Skeletal muscle satellite cell (primary cell): ENCODE results near the gene POLR3GL.

Experiments used
- H3K27me3 ChIP-seq: 2 replicates; pipeline ENCODE4 v1.7.0; 2013; ENCODE audit warnings: low read length; ENCODE audit not compliant: control insufficient read depth, insufficient read depth
- H3K36me3 ChIP-seq: 2 replicates; pipeline ENCODE4 v1.7.0; 2013; ENCODE audit warnings: mild to moderate bottlenecking, control low read depth, low read length; ENCODE audit not compliant: insufficient read depth
- H3K4me1 ChIP-seq: 2 replicates; pipeline ENCODE4 v1.7.0; 2013; ENCODE audit warnings: low read length; ENCODE audit not compliant: control insufficient read depth, insufficient read depth
- H3K4me2 ChIP-seq: 2 replicates; pipeline ENCODE4 v1.7.0; 2013; ENCODE audit warnings: mild to moderate bottlenecking, low read length
- H3K4me3 ChIP-seq: 2 replicates; pipeline ENCODE4 v1.7.0; 2013; ENCODE audit warnings: low read length
- H3K9ac ChIP-seq: 2 replicates; pipeline ENCODE4 v1.7.0; 2013; ENCODE audit warnings: mild to moderate bottlenecking, low read depth, low read length, moderate library complexity
- H3K9me3 ChIP-seq: replicated peaks from 2 replicates; pipeline ENCODE4 v1.7.0; 2013; ENCODE audit warnings: mild to moderate bottlenecking, control low read depth, low read length

Gene POLR3GL

DNA sequence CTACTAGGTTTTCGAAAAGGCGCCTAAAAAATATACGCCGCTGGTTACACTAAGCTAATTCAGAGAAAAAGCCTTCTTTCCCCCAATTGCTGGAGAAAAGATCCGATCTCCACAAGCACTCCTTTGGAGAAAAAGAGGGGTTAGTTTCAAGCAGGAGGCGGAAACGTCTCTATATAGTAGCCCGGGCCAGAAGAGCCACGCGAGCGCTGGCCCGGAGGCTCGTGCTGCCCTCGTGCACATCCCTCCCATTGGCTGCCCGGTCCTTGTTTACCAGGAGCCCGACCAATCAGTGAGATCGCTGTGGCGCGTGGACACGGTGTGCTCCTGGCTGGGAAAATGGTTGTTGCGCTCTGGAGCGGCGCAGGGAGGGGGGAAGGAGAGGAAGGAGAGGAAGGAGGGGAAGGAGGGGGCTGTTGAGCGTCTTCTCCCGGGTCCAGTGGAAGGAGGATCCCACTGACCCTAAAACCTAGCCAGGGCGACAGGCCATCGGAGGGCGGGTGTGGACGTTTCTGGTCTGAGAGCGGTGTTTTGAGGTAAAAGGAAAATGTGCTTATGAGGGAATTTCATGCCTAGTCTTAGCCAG is 32.0 kb downstream of the POLR3GL start, which contains the start of gene TXNIP:
TXNIP (minus strand) TSS at position 147 of the 583 bp plus-strand sequence. CDS start 313 bp downstream, outside the sequence.
- Histone ChIP-seq H3K4me3 (peak within 1 kb of the TSS; percentile 97), H3K27me3 (no peaks in the 10 kb centered on the region), H3K4me2 (peak within 1 kb of the TSS; percentile 92), H3K9ac (peak within 1 kb of the TSS; percentile 92), H3K36me3 (peaks cover 31% of the 10 kb centered on the region), H3K9me3 (no peaks in the 10 kb centered on the region), H3K4me1 (peaks cover 47% of the 10 kb centered on the region)

DNA sequence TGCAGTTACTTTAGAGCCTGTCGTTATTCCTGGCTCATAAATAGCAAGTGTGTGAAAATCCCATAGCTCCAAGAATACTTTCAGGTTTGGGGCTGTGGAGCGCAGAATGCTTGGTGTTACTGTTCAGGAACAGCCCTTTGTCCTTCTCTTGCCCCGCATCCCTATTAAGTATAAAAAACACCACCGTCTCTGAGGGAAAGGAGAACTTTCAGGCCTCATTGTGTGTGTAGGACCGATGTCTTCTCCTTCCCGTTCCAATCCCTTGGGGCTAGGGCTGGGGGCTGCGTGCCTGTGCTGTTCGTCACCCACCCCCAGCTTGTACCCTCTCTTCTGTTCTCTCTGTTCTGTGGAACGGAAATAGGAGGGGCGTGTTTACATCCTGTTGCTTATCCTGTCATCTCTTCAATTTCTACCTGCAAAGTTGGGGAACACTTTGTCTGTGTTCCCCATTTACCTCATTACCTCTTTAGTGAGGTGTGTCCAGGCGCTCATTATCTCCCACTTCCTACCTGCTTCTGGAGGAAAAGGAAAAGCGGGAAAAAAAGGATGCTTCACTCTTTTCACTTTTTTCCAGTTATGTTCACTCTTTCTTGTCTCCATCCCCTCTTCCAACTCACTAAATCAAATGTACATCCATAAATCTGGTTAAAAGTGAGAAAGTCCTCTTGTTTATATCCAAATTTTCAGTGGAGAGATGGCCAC is 32.7 kb downstream of the POLR3GL start:
- H3K36me3 ChIP-seq = peaks cover 27% of the 10 kb centered on the region
- H3K4me3 ChIP-seq = peak overlapping the region; percentile 97
- peak overlapping the region; percentile 82 for H3K9ac ChIP-seq
- no peaks in the 10 kb centered on the region for H3K9me3 ChIP-seq
- H3K4me2 ChIP-seq = peak overlapping the region; percentile 92
- H3K4me1 ChIP-seq = peaks cover 47% of the 10 kb centered on the region
- H3K27me3 ChIP-seq = no peaks in the 10 kb centered on the region

DNA sequence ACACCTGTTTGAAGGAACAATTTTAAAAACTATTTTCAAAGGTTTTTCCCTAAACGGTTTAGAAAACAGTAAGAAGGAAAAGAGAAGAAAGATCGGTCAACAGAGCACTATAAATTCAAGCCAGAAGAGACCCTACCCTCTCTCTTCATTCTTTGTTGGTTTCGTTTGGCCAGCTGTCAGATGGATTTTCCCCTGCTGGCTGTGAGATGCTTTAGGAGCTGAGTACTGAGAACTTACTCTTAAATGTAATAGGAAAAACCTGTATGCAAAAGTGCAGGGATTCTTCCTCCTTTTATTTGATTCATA is 33.2 kb downstream of the POLR3GL start:
- Histone ChIP-seq H3K4me3 (peak overlapping the region; percentile 97), H3K27me3 (no peaks in the 10 kb centered on the region), H3K9ac (no peak overlapping the region), H3K36me3 (peaks cover 22% of the 10 kb centered on the region), H3K4me1 (peaks cover 44% of the 10 kb centered on the region), H3K9me3 (no peaks in the 10 kb centered on the region), H3K4me2 (peak overlapping the region; percentile 92)

DNA sequence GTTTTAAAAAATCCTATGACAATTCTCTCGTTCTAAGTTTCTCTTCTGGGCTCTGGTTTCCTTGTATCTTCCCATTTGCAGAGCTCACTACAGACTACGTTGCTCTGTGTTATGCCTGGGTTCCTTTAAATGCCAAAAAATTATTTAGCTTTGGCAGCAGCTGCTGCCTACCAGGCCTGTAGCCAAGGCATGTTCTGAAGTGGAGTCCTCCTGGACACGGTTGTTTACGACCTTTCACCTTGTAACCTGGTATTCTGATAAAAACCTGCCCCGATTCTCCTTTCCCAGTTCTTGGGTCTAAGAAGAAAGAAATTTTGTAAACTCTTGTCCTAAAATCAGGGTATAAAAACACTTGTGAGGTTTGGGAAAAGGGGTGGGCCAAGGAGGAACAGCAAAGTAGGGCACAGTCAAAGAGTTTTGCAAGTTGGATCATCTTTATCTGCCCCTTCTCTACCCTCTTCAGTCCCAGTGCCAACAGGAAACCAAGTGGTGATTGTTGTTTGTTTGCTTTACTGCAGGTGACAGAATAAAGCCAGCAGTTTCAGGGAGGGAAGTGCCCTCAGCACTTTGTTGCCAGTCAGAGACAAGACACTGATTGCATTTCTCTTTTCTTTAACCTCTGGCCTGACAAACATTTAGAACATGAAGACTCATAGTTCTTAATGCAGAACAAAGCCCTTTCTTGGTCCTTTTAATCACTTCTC is 35.0 kb downstream of the POLR3GL start:
- Histone ChIP-seq H3K9me3 (no peaks in the 10 kb centered on the region), H3K27me3 (no peaks in the 10 kb centered on the region), H3K9ac (no peak overlapping the region), H3K4me2 (no peak overlapping the region), H3K4me1 (peaks cover 30% of the 10 kb centered on the region), H3K36me3 (peaks cover 5% of the 10 kb centered on the region), H3K4me3 (no peak overlapping the region)

- Histone ChIP-seq H3K9me3 (no peaks in the 10 kb centered on the region), H3K4me1 (peaks cover 29% of the 10 kb centered on the region), H3K9ac (no peak overlapping the region), H3K36me3 (no peaks in the 10 kb centered on the region), H3K4me3 (no peak overlapping the region), H3K27me3 (no peaks in the 10 kb centered on the region), H3K4me2 (no peak overlapping the region)
These were observed 37.2 kb downstream of the POLR3GL start for GRCh38 chr1:146001709-146002108.

DNA sequence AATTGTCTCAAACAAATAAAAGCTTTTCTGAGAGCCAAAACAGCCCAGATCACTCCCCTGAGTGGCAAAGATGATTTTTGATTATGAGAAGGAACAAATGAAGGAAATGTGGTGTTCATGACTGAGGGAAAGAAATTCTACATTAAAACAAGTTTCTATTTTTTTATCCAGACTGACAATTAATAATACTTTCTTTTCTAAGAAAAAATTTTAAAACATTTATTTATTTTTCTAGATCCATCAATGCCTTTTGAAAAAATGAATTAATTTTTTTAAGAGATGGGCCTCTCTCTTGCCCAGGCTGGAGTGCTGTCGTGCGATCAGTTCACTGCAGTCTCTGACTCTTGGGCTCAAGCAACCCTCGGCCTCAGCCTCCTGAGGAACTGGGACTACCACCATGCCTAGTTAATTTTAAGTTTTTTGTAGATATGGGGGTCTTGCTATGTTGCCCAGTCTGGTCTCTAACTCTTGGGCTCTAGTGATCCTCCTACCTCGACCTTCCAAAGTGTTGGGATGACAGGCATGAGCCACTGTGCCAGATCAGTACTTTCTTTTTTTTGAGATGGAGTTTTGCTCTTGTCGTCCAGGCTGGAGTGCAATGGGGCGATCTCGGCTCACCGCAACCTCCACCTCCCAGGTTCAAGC is 43.1 kb downstream of the POLR3GL start:
- Histone ChIP-seq H3K4me2 (no peak overlapping the region), H3K4me3 (no peak overlapping the region), H3K9ac (no peak overlapping the region), H3K36me3 (no peaks in the 10 kb centered on the region), H3K4me1 (peaks cover 10% of the 10 kb centered on the region), H3K27me3 (no peaks in the 10 kb centered on the region), H3K9me3 (no peaks in the 10 kb centered on the region)

DNA sequence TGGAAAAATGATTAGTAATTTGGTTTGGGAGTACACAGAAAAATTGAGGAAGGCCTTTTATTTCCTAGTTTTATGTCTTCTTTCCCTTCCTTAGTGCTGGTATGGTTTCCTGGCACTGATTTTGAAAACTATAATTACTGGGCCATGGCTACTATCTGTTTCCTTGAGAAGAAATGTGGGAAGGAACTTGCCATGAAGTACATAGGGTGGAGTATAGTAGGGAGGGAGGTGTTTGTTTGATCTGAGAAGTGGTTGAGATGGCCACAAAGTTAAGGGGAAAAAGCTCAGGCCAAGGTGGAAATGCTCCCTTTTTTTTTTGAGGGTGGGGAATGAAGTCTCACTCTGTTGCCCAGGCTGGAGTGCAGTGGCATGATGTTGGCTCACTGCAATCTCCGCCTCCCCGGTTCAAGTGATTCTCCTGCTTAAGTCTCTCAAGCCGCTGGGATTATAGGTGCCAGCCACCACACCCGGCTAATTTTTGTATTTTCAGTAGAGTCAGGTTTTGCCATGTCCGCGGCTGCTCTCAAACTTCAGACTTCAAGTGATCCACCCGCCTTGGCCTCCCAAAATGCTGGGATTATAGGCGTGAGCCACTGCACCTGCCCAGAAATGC is 45.7 kb downstream of the POLR3GL start:
- H3K4me3 ChIP-seq = no peak overlapping the region
- H3K9me3 ChIP-seq = no peaks in the 10 kb centered on the region
- no peaks in the 10 kb centered on the region for H3K36me3 ChIP-seq
- no peaks in the 10 kb centered on the region for H3K27me3 ChIP-seq
- H3K4me1 ChIP-seq = peaks cover 16% of the 10 kb centered on the region
- no peak overlapping the region for H3K9ac ChIP-seq
- no peak overlapping the region for H3K4me2 ChIP-seq

- Histone ChIP-seq H3K4me2 (peak overlapping the region; percentile 32), H3K27me3 (peaks cover 7% of the 10 kb centered on the region), H3K9me3 (no peaks in the 10 kb centered on the region), H3K9ac (peak overlapping the region; percentile 19), H3K36me3 (no peaks in the 10 kb centered on the region), H3K4me3 (no peak overlapping the region), H3K4me1 (peaks cover 8% of the 10 kb centered on the region)
These were observed 48.4 kb downstream of the POLR3GL start for GRCh38 chr1:146012703-146013558.

DNA sequence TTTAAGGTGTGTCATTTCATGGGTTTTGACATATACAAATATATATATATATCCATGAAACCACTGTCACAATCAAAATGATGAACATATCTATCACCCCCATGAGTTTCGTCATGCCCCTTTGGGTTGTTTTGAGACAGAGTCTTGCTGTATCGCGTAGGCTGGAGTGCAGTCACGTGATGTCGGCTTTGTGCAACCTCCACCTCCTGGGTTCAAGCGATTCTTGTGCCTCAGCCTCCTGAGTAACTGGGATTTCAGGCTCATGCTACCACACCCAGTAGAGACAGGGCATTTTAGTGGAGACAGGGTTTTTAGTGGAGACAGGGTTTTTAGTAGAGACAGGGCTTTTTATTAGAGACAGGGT is 49.1 kb downstream of the POLR3GL start:
- H3K4me3 ChIP-seq = no peak overlapping the region
- no peak overlapping the region for H3K9ac ChIP-seq
- no peaks in the 10 kb centered on the region for H3K36me3 ChIP-seq
- peaks cover 8% of the 10 kb centered on the region for H3K4me1 ChIP-seq
- H3K9me3 ChIP-seq = no peaks in the 10 kb centered on the region
- H3K4me2 ChIP-seq = no peak overlapping the region
- H3K27me3 ChIP-seq = peaks cover 11% of the 10 kb centered on the region

- no peak overlapping the region for H3K4me3 ChIP-seq
- no peaks in the 10 kb centered on the region for H3K9me3 ChIP-seq
- no peaks in the 10 kb centered on the region for H3K36me3 ChIP-seq
- no peak overlapping the region for H3K4me2 ChIP-seq
- H3K27me3 ChIP-seq = peaks cover 35% of the 10 kb centered on the region
- peaks cover 20% of the 10 kb centered on the region for H3K4me1 ChIP-seq
- no peak overlapping the region for H3K9ac ChIP-seq
These were observed 52.4 kb downstream of the POLR3GL start for GRCh38 chr1:146016891-146017290.
